ENCODE measurements around the gene ZNF471.

DNA sequence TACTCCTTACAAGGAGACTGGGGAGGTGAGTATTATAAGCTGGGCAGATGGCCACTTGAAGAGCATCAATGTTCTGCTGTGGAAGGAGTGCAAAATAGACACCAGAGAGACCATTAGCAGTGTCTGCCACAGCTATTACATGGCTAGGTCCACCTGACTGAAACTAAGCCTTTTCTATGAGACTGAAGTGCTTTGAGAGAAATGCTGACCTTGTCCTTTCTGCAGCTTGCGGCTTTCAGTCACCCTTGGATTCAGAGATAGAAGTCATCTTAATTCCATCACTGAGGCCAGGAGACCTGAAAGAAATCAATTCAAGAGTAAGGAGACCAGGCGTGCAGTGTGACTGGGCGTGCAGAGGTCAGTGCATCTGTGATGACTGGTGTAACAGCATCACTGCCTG, 29.8 kb downstream of the ZNF471 start:
- TF ChIP-seq POLR2A (IDR thresholded peaks at IDR 0.05) = no peak
- TF ChIP-seq, protein P1, sequence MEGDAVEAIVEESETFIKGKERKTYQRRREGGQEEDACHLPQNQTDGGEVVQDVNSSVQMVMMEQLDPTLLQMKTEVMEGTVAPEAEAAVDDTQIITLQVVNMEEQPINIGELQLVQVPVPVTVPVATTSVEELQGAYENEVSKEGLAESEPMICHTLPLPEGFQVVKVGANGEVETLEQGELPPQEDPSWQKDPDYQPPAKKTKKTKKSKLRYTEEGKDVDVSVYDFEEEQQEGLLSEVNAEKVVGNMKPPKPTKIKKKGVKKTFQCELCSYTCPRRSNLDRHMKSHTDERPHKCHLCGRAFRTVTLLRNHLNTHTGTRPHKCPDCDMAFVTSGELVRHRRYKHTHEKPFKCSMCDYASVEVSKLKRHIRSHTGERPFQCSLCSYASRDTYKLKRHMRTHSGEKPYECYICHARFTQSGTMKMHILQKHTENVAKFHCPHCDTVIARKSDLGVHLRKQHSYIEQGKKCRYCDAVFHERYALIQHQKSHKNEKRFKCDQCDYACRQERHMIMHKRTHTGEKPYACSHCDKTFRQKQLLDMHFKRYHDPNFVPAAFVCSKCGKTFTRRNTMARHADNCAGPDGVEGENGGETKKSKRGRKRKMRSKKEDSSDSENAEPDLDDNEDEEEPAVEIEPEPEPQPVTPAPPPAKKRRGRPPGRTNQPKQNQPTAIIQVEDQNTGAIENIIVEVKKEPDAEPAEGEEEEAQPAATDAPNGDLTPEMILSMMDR (IDR thresholded peaks at IDR 0.05) = no peak
